Activated CD4-positive, alpha-beta T cell treated with anti-CD3 and anti-CD28 coated beads, Interleukin-2, Interleukin-6, amounts not matched to agents 100 ng/mL and 50 ng/mL, durations not matched to agents 16 hours and 8 hours (primary cell): ENCODE data around the gene PARP6.

ENCODE experiments used
- DNase-seq: peaks from one replicate; pipeline ENCODE4 v3.0.0-alpha.2; 2020

PARP6 gene

DNA sequence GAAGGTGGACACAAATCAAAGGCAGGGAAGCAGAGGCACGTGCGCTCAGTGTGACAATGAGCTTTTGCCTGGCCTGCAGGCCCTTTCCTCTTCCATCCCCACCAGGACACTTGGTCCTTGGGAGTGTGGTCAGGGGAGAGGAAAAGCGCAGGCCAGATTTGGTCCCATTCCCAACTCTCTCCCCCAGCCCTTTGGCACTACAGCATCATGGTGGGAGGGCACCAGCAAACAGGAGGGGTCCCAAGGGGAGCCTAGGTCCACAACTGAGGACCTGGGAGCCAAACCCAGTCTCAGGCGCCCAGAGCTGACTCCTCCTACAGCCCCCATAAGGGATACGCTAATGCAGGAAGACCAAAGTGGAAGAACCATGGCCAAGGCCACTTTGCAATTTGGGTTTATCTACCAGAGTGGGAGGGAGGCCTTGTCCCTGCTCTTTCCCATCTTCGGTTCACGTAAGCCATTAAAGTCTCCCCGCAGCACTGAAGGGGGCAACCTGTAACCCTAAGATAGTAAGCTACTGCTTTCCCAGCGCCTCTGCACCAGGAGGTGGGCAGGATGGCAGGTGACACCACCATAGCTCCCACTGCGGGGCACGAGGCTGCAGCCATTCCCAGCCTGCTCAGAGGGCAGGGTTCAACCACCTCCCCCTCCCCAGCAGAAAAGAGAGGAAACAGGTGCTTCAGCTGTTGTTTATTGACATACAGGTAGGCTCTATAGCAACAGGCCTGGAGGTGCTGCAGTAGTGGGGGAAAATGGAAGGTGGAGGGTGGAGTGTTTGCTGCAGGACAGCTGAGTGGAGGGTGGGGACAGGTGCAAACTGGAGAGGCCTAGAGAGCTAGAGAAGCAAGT lies 73.8 kb downstream of the PARP6 start:
- no peak for DNase-seq

DNA sequence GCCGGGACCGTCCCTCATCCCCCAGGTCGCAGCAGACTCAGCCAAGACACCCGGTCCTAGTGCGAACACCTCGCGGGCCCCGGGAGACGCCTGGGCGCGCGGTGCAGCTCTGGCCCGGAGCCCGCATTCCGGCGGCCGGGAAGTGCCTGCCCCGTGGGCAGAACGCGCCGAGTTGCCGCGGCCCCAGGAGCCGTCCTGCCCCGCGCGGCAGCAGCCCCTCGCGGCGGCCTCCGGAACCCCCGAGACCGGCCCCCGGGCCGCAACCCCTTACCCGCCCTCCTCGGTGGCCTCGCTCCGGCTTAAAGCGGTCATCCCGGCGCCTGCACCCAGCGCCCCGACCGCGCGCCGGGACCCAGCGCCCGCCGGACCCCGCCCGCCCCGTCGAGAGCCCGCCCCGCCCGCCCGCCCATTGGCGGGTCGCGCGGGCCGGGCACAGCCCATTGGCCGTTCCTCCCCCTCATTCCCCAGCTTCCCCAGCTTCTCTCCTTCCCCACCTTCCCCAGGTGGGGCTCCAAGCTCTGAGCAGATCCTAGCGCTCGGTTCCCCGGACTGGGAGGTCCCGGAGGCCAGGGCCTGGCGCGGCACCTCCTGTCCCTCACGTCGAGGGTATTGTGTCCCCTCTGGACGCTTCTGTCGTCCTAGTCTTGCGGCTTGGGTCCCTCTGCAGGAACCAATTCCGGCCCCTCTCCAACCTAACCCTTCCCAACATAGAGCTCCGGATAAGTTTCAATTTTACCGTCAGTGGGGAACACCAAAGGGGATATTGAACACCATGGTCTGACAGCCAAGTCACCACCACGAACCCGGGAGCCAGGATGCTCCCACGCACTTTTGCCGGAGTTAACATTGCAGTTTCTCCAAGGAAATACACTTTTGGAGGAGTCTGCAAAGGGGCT lies 74.6 kb downstream of the PARP6 start, which contains the start of gene GRAMD2A:
GRAMD2A (minus strand) TSS at position 328 of the 896 bp plus-strand sequence.
- peak; percentile 58 for DNase-seq

DNA sequence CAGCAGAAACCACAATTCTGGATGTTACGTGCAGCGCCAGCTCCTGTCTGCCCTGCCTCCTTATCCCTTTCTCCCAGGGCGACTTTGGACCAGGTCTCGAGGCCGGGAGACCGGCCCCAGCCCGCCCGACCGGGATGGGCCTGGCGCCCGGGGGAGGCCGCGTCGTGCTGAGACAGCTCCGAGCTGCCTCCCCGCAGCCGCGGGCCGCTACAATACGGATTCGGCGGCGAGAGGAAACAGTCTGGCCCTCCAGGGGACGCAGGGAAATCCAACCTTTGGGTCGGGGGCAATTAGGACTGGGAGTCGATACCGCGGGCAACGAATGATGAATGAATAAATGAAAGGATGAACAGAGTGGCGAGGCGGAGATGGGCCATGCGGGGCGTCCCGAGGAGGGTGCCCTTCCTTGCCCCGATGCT lies 75.3 kb downstream of the PARP6 start:
- no peak for DNase-seq

DNA sequence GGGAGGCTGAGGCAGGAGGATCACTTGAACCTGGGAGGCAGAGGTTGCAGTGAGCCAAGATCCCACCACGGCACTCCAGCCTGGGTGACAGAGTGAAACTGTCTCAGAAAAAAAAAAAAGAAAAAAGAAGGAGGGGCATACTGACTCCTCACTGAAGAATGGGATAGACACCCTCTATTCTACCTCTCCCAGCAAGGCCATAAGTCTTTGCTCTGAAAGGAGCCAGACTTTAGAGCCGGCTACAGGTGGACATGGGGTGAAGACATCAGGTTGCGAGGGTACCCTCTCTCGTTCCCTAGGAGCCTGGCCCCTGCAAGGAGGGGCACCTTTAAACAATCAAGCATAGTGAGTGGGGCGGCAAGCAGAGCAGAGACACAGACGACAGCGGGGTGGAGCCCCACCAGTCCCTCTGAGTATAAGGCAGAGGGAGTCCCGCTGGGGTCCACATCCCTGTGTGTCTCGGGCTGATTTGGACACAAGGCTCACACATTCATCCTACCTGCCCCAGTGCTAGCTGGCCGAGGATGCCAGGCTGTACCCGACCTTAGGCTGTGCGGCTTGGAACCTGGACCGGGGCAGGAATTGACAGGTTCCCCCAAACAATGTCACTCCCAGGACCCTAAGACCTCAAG lies 75.8 kb downstream of the PARP6 start:
- DNase-seq = no peak

DNA sequence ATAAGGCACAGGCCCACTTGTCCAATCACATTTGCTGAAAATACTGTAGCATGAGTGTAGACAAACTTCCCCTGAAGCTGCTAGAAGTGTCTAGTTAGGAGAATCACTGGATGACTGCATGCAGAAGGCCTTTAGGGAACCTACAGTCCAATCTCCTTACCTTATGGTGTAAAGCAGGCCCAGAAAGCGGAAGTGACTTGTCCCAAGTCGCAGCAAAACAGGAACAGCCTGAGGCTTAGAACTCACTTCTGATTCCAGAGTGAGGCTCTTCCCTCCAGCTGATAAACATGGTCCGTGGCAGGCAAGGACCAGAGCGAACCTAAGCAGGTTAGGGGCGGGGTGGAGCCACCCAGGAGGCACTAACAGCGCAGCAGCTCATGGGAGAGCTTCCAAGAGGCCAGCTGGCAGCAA lies 77.2 kb downstream of the PARP6 start:
- DNase-seq = no peak

DNA sequence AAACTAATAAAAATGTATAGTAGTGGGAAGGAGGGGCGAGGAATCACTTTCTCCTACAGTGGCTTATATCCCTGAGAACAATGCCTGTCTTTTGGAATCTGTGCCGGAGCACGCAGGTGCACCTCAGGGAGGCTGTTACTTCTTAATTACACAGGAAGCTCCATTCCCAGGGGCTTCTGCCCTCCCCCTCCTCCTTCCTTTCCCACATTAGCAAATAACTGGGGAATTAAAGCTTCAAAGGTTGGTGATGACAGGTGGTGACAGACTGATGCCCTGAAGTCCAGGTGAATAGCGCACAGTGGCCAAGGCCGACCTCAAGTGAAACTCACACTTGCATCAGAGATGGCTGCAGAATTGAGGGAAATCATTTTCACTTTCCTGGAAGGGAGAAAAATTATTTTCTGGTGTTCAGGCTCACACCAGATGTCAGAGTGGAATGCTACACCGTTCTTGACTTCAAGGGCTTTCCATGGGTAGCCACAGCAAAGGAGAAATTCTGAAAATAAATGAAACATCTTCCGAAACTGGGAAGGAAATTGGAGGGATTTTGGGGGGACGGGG lies 78.4 kb downstream of the PARP6 start:
- DNase-seq = no peak

DNA sequence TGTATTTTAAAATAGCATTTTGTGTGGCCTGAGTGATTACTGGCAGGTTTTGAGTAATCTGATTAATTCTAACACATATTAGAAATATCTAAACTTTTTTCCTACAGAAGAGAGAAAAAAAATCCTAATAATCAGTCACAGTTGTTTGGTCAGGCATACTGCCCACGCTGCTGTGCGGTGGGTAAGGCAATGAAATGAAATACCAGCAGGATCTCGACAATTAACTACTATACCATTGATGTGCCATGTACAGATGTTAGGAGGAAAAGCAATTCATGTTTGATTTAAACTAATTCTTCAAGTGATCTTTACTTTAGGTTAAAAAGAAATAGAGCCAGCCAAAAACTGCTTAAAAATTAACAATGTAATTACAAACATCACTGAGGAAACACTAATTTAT lies 79.9 kb downstream of the PARP6 start:
- no peak for DNase-seq
